HCT116 (cell line): ENCODE measurements around the gene ADORA2B. TPM values are rescaled to one million over a fixed set of nuclear protein-coding genes. Genes with fewer than 3 reads are reported as not detected.

Experiments
- ATAC-seq: fragments of 200-7000 bp; cut with Tn5 transposase; 2 replicates; pipeline ENCODE4 v1.9.1; 2020; ENCODE audit warnings: mild to moderate bottlenecking, moderate library complexity
- BruUV-seq: library from RNA; stranded (reverse); fragments of 400-500 nt; replicated peaks from 2 replicates; lab custom pipeline; 2021; lab: Mats Ljungman, UMichigan
- CTCF ChIA-PET: fragments of 300-600 bp; sonication (Branson Sonifier 250); formaldehyde crosslinking; loops from one replicate; lab custom pipeline; 2021; ENCODE audit warnings: antibody characterized with exemption; lab: Charles Lee
- POLR2A ChIA-PET: fragments of 300-600, 350-600 bp; sonication (Branson Sonifier 250); formaldehyde crosslinking; loops from one replicate; lab custom pipeline; 2021; ENCODE audit warnings: antibody characterized with exemption; lab: Charles Lee
- RAD21 ChIA-PET, 2 experiments: fragments of 300-600 bp; sonication (Branson Sonifier 250); formaldehyde crosslinking; loops; one replicate each; lab custom pipeline; 2023; ENCODE audit warnings: low total read pairs in 2 of 2; ENCODE audit not compliant: uncharacterized antibody in 2 of 2, unreplicated experiment in 2 of 2, low non-redundant PET in 1 of 2; lab: Charles Lee
- DNase-seq: peaks from one replicate; pipeline ENCODE4 v3.0.0-alpha.2; 2010; ENCODE audit warnings: low read depth, low spot score
- H2AFZ ChIP-seq: fragments of 200-600 bp; shearing (Covaris generic), sonication (generic); 2 replicates; pipeline ENCODE4 v1.6.1; 2017; ENCODE audit warnings: low read depth, mixed run types, mixed read lengths, antibody characterized with exemption, low read length; ENCODE audit not compliant: poor library complexity, severe bottlenecking
- H3K27ac ChIP-seq: 2 replicates; pipeline ENCODE4 v1.5.1; 2012; ENCODE audit warnings: low read depth, low read length
- H3K27me3 ChIP-seq: fragments of 200-600 bp; sonication (generic); 2 replicates; pipeline ENCODE4 v1.6.1; 2016; ENCODE audit warnings: mixed run types, low read length, mixed read lengths; ENCODE audit not compliant: insufficient read depth
- H3K36me3 ChIP-seq, 2 experiments: fragments of 200-500 bp in 1 of 2; fragments of 200-600 bp in 1 of 2; sonication (Bioruptor generic) in 1 of 2; sonication (generic) in 1 of 2; 2 replicates each; pipeline versions ENCODE4 v1.5.1 to v1.6.1; 2014 to 2016; ENCODE audit warnings: low read length in 2 of 2, inconsistent platforms in 1 of 2, mixed read lengths in 1 of 2, mixed run types in 1 of 2; ENCODE audit not compliant: insufficient read depth in 2 of 2, control insufficient read depth in 1 of 2
- H3K4me1 ChIP-seq, 2 experiments: fragments of 200-600 bp in 1 of 2; sonication (generic) in 1 of 2; 2 replicates each; pipeline versions ENCODE4 v1.5.1 to v1.6.1; 2012 to 2017; ENCODE audit warnings: low read length in 2 of 2, inconsistent platforms in 1 of 2, mild to moderate bottlenecking in 1 of 2, mixed read lengths in 1 of 2, mixed run types in 1 of 2, moderate library complexity in 1 of 2; ENCODE audit not compliant: insufficient read depth in 2 of 2, control insufficient read depth in 1 of 2
- H3K4me2 ChIP-seq: fragments of 200-600 bp; sonication (generic); 2 replicates; pipeline ENCODE4 v1.6.1; 2017; ENCODE audit warnings: mixed run types, low read length, mixed read lengths
- H3K4me3 ChIP-seq, 2 experiments: fragments of 200-600 bp in 1 of 2; sonication (generic) in 1 of 2; replicated peaks in 1 of 2; 2 replicates each; pipeline ENCODE4 v1.5.1; 2011 to 2016; ENCODE audit warnings: low read length in 2 of 2, control low read depth in 1 of 2, low read depth in 1 of 2, mild to moderate bottlenecking in 1 of 2, mixed read lengths in 1 of 2, mixed run types in 1 of 2
- H3K79me2 ChIP-seq: fragments of 200-600 bp; sonication (generic); 2 replicates; pipeline ENCODE4 v1.6.1; 2017; ENCODE audit warnings: mild to moderate bottlenecking, mixed run types, low read length, moderate library complexity, mixed read lengths; ENCODE audit not compliant: insufficient read depth
- H3K9ac ChIP-seq: fragments of 200-600 bp; sonication (generic); 2 replicates; pipeline ENCODE4 v1.6.1; 2016; ENCODE audit warnings: low read length, mixed read lengths
- H3K9me2 ChIP-seq: fragments of 200-600 bp; sonication (generic), shearing (Covaris generic); 2 replicates; pipeline ENCODE4 v1.6.1; 2017; ENCODE audit warnings: mixed run types, mild to moderate bottlenecking, moderate library complexity; ENCODE audit not compliant: insufficient read depth
- H3K9me3 ChIP-seq, 2 experiments: fragments of 200-500 bp in 1 of 2; fragments of 200-600 bp in 1 of 2; sonication (Bioruptor generic) in 1 of 2; sonication (generic) in 1 of 2; 2 replicates each; pipeline ENCODE4 v1.6.1; 2014 to 2017; ENCODE audit warnings: low read length in 2 of 2, mixed read lengths in 2 of 2, inconsistent platforms in 1 of 2, low read depth in 1 of 2, mild to moderate bottlenecking in 1 of 2, mixed run types in 1 of 2, moderate library complexity in 1 of 2; ENCODE audit not compliant: control insufficient read depth in 1 of 2, insufficient read depth in 1 of 2
- H4K20me1 ChIP-seq: fragments of 200-600 bp; sonication (generic), shearing (Covaris generic); 2 replicates; pipeline ENCODE4 v1.6.1; 2017; ENCODE audit warnings: mixed run types, mild to moderate bottlenecking, moderate library complexity; ENCODE audit not compliant: insufficient read depth
- CBX3 ChIP-seq: IDR thresholded peaks from 2 replicates; pipeline ENCODE4 v1.6.1; 2012; ENCODE audit warnings: low read depth
- CEBPB ChIP-seq: IDR thresholded peaks from 2 replicates; pipeline ENCODE4 v1.6.1; 2012; ENCODE audit warnings: low read depth
- EGR1 ChIP-seq: IDR thresholded peaks from 2 replicates; pipeline ENCODE4 v1.6.1; 2012; ENCODE audit warnings: low read depth
- ELF1 ChIP-seq: IDR thresholded peaks from 2 replicates; pipeline ENCODE4 v1.6.1; 2012; ENCODE audit warnings: low read depth, borderline replicate concordance
- EZH2 ChIP-seq: fragments of 200-600 bp; sonication (generic); IDR thresholded peaks from 2 replicates; pipeline ENCODE4 v1.6.1; 2017; ENCODE audit warnings: antibody characterized with exemption, mixed run types
- EZH2phosphoT487 ChIP-seq: fragments of 200-600 bp; IDR thresholded peaks from 2 replicates; pipeline ENCODE4 v1.6.1; 2018; ENCODE audit warnings: antibody characterized with exemption, borderline replicate concordance
- JUND ChIP-seq: IDR thresholded peaks from 2 replicates; pipeline ENCODE4 v1.6.1; 2012
- POLR2A ChIP-seq: IDR thresholded peaks from 2 replicates; pipeline ENCODE4 v1.7.0; 2011; ENCODE audit warnings: borderline replicate concordance; ENCODE audit not compliant: insufficient read depth, insufficient read length; ENCODE audit errors: extremely low read depth
- POLR2AphosphoS5 ChIP-seq: IDR thresholded peaks from 2 replicates; pipeline ENCODE4 v1.6.1; 2011; ENCODE audit warnings: mild to moderate bottlenecking, low read depth, low read length, moderate library complexity
- RAD21 ChIP-seq: IDR thresholded peaks from 2 replicates; pipeline ENCODE4 v1.6.1; 2012; ENCODE audit warnings: low read depth, mild to moderate bottlenecking
- SIN3A ChIP-seq: IDR thresholded peaks from 2 replicates; pipeline ENCODE4 v1.6.1; 2012; ENCODE audit warnings: low read depth
- SP1 ChIP-seq: IDR thresholded peaks from 2 replicates; pipeline ENCODE4 v1.6.1; 2012; ENCODE audit warnings: low read depth
- SRF ChIP-seq: IDR thresholded peaks from 2 replicates; pipeline ENCODE4 v1.6.1; 2012; ENCODE audit warnings: low read depth
- YY1 ChIP-seq: IDR thresholded peaks from 2 replicates; pipeline ENCODE4 v1.6.1; 2011; ENCODE audit warnings: low read length, low read depth, moderate library complexity, mild to moderate bottlenecking; ENCODE audit not compliant: insufficient replicate concordance; ENCODE audit errors: extremely low read depth
- ZNF274 ChIP-seq: fragments of 200-500 bp; sonication (Bioruptor generic); IDR thresholded peaks from 2 replicates; pipeline ENCODE4 v1.6.1; 2014; ENCODE audit warnings: mild to moderate bottlenecking, low read depth, low read length, inconsistent platforms
- intact Hi-C: fragments of 100-400 bp; cut with micrococcal nuclease; formaldehyde crosslinking; loops from 2 replicates; pipeline ENCODE4 v1.10.0; 2022
- total RNA-seq: library from RNA; stranded (reverse); gene quantifications from one replicate; pipeline ENCODE4 v1.2.1, GENCODE V29; 2021; ENCODE audit not compliant: unreplicated experiment
- TF ChIP-seq, protein P1 (sequence below): IDR thresholded peaks from 2 replicates; pipeline ENCODE4 v1.6.1; 2011; ENCODE audit warnings: mild to moderate bottlenecking, low read length, moderate library complexity; ENCODE audit not compliant: insufficient replicate concordance; ENCODE audit errors: extremely low read depth
- TF ChIP-seq, protein P2 (sequence below): IDR thresholded peaks from 2 replicates; pipeline ENCODE4 v1.6.1; 2012; ENCODE audit warnings: low read depth
- TF ChIP-seq, protein P3 (sequence below), 3 experiments: fragments of 200-600 bp in 1 of 3; sonication (generic) in 1 of 3; IDR thresholded peaks in 2 of 3; conservative IDR thresholded peaks in 1 of 3; 2 replicates each; pipeline ENCODE4 v1.5.1; 2012 to 2017; ENCODE audit warnings: low read depth in 2 of 3, low read length in 2 of 3, antibody characterized with exemption in 1 of 3, borderline replicate concordance in 1 of 3, control low read depth in 1 of 3, mild to moderate bottlenecking in 1 of 3, mixed read lengths in 1 of 3, mixed run types in 1 of 3, moderate library complexity in 1 of 3; ENCODE audit not compliant: insufficient read depth in 1 of 3
- TF ChIP-seq, protein P4 (sequence below): IDR thresholded peaks from 2 replicates; pipeline ENCODE4 v1.6.1; 2012
- TF ChIP-seq, protein P5 (sequence below): IDR thresholded peaks from 2 replicates; pipeline ENCODE4 v1.6.1; 2012

ADORA2B gene
- total RNA-seq, 1 experiment from 2014 or later: 47.5 TPM

DNA sequence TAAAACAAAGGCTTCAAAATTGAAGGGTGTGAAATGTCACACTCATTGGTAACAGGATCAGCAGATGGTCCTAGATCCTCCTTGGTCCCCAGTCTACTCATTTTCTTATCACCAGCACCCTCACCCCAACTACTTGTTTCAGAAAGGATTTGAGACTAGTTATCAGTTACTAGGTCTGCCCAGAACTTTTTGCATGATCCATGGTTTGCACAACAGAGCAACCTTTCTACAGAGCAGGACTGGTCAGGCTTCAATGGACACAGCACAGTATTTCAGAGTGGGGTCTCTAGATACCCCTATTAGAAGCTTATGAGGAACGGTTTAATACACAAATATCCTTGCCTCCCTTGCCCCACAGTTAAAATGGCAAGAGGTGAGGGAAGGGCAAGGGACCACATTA lies 80.3 kb downstream of the ADORA2B start:
- H3K9me2 ChIP-seq: no peaks in the 10 kb centered on the region
- CTCF ChIA-PET: no interaction called here

More for the DNA sequence above, 80.3 kb downstream of the ADORA2B start:
- no peak for TF ChIP-seq ELF1
- TF ChIP-seq EGR1: no peak
- TF ChIP-seq, protein P1, sequence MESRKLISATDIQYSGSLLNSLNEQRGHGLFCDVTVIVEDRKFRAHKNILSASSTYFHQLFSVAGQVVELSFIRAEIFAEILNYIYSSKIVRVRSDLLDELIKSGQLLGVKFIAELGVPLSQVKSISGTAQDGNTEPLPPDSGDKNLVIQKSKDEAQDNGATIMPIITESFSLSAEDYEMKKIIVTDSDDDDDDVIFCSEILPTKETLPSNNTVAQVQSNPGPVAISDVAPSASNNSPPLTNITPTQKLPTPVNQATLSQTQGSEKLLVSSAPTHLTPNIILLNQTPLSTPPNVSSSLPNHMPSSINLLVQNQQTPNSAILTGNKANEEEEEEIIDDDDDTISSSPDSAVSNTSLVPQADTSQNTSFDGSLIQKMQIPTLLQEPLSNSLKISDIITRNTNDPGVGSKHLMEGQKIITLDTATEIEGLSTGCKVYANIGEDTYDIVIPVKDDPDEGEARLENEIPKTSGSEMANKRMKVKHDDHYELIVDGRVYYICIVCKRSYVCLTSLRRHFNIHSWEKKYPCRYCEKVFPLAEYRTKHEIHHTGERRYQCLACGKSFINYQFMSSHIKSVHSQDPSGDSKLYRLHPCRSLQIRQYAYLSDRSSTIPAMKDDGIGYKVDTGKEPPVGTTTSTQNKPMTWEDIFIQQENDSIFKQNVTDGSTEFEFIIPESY: no peak
- TF ChIP-seq SRF: no peak
- TF ChIP-seq, protein P2, sequence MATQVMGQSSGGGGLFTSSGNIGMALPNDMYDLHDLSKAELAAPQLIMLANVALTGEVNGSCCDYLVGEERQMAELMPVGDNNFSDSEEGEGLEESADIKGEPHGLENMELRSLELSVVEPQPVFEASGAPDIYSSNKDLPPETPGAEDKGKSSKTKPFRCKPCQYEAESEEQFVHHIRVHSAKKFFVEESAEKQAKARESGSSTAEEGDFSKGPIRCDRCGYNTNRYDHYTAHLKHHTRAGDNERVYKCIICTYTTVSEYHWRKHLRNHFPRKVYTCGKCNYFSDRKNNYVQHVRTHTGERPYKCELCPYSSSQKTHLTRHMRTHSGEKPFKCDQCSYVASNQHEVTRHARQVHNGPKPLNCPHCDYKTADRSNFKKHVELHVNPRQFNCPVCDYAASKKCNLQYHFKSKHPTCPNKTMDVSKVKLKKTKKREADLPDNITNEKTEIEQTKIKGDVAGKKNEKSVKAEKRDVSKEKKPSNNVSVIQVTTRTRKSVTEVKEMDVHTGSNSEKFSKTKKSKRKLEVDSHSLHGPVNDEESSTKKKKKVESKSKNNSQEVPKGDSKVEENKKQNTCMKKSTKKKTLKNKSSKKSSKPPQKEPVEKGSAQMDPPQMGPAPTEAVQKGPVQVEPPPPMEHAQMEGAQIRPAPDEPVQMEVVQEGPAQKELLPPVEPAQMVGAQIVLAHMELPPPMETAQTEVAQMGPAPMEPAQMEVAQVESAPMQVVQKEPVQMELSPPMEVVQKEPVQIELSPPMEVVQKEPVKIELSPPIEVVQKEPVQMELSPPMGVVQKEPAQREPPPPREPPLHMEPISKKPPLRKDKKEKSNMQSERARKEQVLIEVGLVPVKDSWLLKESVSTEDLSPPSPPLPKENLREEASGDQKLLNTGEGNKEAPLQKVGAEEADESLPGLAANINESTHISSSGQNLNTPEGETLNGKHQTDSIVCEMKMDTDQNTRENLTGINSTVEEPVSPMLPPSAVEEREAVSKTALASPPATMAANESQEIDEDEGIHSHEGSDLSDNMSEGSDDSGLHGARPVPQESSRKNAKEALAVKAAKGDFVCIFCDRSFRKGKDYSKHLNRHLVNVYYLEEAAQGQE: no peak
- no peak for TF ChIP-seq POLR2AphosphoS5
- TF ChIP-seq, protein P3, sequence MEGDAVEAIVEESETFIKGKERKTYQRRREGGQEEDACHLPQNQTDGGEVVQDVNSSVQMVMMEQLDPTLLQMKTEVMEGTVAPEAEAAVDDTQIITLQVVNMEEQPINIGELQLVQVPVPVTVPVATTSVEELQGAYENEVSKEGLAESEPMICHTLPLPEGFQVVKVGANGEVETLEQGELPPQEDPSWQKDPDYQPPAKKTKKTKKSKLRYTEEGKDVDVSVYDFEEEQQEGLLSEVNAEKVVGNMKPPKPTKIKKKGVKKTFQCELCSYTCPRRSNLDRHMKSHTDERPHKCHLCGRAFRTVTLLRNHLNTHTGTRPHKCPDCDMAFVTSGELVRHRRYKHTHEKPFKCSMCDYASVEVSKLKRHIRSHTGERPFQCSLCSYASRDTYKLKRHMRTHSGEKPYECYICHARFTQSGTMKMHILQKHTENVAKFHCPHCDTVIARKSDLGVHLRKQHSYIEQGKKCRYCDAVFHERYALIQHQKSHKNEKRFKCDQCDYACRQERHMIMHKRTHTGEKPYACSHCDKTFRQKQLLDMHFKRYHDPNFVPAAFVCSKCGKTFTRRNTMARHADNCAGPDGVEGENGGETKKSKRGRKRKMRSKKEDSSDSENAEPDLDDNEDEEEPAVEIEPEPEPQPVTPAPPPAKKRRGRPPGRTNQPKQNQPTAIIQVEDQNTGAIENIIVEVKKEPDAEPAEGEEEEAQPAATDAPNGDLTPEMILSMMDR (IDR thresholded peaks at IDR 0.05 in 2 of 3, conservative IDR thresholded peaks at IDR 0.05 in 1 of 3; ENCODE audit: borderline replicate concordance in 1 of 3, insufficient read depth in 1 of 3, low read depth in 2 of 3, low read length in 2 of 3): no peak
- no peak for TF ChIP-seq CEBPB
- no peak for TF ChIP-seq RAD21
- TF ChIP-seq, protein P4, sequence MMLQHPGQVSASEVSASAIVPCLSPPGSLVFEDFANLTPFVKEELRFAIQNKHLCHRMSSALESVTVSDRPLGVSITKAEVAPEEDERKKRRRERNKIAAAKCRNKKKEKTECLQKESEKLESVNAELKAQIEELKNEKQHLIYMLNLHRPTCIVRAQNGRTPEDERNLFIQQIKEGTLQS: no peak
- no peak for TF ChIP-seq EZH2phosphoT487
- TF ChIP-seq, protein P5, sequence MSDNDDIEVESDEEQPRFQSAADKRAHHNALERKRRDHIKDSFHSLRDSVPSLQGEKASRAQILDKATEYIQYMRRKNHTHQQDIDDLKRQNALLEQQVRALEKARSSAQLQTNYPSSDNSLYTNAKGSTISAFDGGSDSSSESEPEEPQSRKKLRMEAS: no peak
- TF ChIP-seq SIN3A: no peak
- no peak for TF ChIP-seq SP1
- no peak for TF ChIP-seq YY1
- TF ChIP-seq POLR2A: no peak
- no peak for TF ChIP-seq ZNF274
- no peak for TF ChIP-seq CBX3
- TF ChIP-seq JUND: no peak
- TF ChIP-seq EZH2: no peak
- TF ChIP-seq, all 23 proteins: peak for 0
- no peaks in the 10 kb centered on the region for H3K27me3 ChIP-seq
- no peak overlapping the region for H3K4me3 ChIP-seq
- peaks cover 15 to 34% of the 10 kb centered on the region in 2 experiments for H3K4me1 ChIP-seq
- ChIA-PET POLR2A (interaction anchor here (0.6 kb wide), 1 partner anchor 30 kb away, joined by 3 read pairs; no protein-coding TSS in a partner anchor), RAD21 (no interaction called here)
- intact Hi-C loops: no loop called here
- ATAC-seq: no peak
- H3K27ac ChIP-seq: no peak overlapping the region
- H3K4me2 ChIP-seq: no peak overlapping the region
- DNase-seq: no peak
- H3K36me3 ChIP-seq: peaks cover 26 to 69% of the 10 kb centered on the region in 2 experiments; a peak in 3 of 4 replicates
- H2AFZ ChIP-seq: no peak overlapping the region
- no peak overlapping the region for H3K9ac ChIP-seq
- H3K79me2 ChIP-seq: peaks cover 91% of the 10 kb centered on the region
- H4K20me1 ChIP-seq: peaks cover 42% of the 10 kb centered on the region; the same call in 1 of the 2 replicates
- no TSS peak for BruUV-seq
- H3K9me3 ChIP-seq: no peaks in the 10 kb centered on the region
